ENCODE measurements around the gene EPN3.

EPN3 gene

DNA sequence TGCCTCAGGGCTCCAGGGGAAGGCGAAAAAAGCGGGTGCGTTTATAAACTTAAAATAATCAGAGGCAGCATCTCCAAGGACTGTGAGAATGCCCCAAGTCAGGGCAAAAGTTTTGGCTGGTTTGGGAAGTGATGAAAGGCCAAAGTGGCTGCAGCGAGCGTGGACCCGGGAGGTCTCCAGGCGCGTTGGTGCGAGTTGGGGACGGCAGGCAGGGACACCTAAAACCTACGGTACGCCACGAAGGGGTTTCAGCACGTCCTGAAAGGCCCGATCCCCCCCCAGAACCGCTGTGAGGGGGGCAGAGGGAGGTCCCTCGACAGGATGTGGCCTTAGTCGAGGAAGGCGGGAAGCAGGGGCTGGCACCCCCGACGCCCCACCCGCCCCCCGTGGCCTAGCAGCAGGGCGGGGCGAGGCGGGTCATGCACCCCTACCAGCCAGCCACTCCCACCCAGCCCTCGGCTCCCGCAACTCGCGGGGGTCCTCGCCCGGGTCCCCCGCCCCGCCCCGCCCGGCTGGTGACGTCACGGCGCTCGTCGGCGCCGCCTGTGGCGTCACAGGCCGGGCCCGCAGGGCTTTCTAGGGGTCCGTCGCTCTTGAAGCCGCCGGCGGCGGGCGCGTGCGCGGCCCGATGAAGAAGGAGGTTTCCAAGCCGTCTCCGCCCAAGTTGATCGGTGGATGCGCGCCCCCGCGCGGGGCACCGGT is 24.5 kb upstream of the EPN3 start, which contains the start of gene MYCBPAP:
MYCBPAP (plus strand) TSS at position 569 of the 702 bp plus-strand sequence. CDS start 236 bp downstream, outside the sequence.
- DNase-seq, result peak; percentile 48
- in situ Hi-C loops (cut with MboI; ENCODE audit: low pct_unique_long_range_greater_than_20kb, low sequenced_read_pairs), result no loop called here

DNA sequence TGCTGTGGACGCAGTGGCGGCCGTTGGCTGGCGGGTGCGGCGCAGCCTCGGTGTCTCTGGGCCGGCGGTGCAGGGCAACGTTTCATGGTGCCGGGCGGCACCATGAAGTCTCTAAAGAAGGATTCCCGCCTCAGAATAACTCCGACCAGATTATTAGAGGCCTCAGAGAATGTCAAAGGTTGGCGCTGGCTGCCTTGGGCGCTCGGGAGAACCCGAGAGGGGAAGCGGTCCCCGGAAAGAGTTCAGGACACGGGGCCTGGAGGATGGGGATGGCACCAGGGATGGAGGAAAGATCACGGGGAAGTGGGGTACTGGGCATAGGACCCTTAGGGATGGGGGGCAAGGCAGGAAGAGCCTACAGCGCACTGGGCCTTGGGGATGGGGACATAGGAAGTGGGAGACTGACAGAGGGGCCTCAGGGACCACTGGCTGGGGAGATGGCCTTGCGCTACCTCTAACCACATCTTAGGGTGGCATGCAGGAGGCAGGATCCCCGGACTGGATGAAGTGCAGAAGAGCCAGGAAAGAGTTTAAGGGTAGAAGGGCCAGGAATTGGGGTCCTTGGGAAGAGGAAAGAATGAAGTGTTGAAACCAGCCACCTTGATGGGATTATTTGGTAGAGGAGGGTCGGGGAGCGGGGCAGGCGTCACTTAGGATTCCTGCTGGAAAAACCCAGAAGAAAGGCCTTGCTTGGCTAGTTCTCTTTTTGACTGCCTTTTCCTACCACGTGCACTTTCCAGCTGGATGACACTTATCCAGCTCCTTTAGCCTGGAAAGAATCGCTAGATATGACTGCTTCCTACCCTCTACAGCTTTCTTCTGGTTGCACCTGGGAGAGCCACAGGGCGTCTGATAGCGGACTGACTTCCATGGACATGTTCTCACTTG is 23.7 kb upstream of the EPN3 start:
- in situ Hi-C loops (cut with MboI; ENCODE audit: low pct_unique_long_range_greater_than_20kb, low sequenced_read_pairs), result no loop called here
- DNase-seq, result no peak

DNA sequence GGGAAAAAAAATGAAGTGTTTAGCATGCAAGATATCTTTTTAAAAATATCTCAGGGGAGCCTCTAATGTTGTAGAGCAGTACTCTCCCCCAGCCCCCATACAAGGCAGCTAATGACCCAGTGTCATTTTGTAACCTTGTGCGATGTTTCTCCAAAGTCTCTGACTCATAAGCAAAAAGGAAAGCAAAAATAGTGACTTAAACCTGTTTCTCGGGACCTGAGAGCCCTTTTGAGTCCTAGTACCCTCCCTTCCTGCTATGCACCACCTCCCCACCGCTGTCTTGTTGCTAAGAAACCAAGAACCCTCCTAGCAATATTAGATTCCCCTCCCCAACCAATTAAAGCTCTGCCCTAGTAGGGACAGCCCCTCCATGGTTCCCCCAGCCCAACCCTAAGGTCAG is 21.5 kb upstream of the EPN3 start:
- DNase-seq, result no peak
- in situ Hi-C loops (cut with MboI; ENCODE audit: low pct_unique_long_range_greater_than_20kb, low sequenced_read_pairs), result no loop called here

DNA sequence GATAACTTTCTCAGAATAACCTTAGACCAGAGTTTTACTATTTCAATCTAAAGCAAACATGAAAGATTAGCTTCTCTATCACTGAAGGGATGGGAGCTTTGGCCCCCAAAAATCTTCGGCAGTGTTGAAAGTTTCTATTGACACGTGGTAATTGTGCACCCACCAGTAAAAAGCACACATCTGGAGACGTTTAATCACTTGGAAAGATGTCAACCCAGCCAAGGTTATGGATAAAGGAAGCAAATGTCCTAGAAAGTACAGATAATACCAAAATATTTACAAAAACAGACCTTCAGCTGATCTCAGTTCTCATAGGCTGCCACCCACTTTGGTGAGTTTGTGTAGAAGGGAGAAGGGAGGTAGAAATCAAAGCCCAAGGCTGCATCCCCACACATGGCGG is 19.0 kb upstream of the EPN3 start:
- no peak for DNase-seq
- in situ Hi-C loops (cut with MboI; ENCODE audit: low pct_unique_long_range_greater_than_20kb, low sequenced_read_pairs), result no loop called here

DNA sequence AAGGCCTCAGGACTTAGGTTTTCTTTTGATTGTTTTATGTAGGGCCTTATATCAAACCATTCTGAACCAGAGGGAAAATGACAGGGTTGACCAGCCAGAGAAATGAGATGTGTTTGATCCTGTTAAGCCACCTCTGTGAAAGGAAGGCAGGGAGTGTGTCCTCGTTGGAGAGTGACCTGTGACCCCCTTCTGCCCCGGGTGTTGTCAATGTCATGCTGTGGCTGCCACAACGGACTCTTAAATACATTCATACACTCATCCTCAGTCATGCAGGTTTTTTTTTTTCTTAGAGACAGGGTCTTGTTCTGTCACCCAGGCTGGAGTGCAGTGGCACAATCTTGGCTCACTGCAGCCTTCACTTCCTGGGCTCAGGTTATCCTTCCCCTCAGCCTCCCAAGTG is 18.1 kb upstream of the EPN3 start:
- in situ Hi-C loops (cut with MboI; ENCODE audit: low pct_unique_long_range_greater_than_20kb, low sequenced_read_pairs), result no loop called here
- no peak for DNase-seq

DNA sequence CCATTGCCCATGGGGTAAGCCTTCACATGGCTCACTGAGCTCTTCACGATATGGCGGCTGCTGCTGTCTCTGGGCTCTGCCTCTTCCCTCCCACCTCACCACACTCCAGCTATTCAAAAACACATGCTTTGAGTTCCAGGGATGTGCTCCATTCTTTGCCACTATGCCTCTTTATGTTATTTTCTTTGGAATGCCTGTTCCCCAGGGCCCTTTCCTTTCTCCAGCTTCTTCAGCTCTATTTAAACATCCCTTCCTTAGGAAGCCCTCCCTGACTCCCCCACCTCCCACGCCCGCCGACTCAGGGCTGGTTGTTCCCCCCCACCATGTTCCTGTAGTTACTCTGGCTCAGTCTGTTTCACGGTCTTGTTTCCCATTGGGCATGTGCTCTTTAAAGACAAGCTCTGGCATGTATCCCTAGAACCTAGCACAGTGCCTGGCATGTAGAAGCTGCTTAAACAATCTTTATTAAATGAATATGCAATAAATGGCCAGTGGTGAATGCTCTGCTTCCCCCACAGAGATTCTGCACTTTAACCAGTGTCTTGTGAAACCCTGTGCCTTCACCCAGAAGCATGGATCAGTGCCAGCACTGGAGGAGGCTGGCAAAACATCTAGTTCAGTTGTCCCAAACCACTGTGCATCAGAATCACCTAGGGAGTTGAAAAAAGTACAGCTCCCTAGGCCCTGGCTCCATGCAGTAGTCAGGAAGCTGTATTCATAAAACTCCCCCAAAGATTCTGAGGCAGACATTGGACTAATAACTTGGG is 17.4 kb upstream of the EPN3 start:
- no peak for DNase-seq
- in situ Hi-C loops (cut with MboI; ENCODE audit: low pct_unique_long_range_greater_than_20kb, low sequenced_read_pairs), result no loop called here

DNA sequence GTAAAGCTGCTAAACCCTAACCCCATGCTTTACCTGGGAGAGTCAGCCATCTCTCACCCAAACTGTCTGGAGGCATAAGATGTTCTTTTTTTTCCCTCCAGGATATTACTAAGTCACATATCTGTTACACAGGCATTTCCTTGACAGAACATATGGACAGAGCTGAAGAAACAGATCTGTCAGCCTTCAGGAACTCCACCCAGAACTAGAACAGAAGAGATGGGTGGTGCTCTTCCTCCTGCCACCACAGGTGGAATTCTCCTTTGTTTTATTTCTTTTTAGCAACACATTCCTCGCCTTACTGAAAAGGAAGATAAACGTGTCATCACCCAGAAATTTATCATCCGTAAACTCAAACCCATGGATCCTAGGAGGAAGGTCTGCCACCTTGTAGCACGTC is 15.5 kb upstream of the EPN3 start:
- in situ Hi-C loops (cut with MboI; ENCODE audit: low pct_unique_long_range_greater_than_20kb, low sequenced_read_pairs), result no loop called here

DNA sequence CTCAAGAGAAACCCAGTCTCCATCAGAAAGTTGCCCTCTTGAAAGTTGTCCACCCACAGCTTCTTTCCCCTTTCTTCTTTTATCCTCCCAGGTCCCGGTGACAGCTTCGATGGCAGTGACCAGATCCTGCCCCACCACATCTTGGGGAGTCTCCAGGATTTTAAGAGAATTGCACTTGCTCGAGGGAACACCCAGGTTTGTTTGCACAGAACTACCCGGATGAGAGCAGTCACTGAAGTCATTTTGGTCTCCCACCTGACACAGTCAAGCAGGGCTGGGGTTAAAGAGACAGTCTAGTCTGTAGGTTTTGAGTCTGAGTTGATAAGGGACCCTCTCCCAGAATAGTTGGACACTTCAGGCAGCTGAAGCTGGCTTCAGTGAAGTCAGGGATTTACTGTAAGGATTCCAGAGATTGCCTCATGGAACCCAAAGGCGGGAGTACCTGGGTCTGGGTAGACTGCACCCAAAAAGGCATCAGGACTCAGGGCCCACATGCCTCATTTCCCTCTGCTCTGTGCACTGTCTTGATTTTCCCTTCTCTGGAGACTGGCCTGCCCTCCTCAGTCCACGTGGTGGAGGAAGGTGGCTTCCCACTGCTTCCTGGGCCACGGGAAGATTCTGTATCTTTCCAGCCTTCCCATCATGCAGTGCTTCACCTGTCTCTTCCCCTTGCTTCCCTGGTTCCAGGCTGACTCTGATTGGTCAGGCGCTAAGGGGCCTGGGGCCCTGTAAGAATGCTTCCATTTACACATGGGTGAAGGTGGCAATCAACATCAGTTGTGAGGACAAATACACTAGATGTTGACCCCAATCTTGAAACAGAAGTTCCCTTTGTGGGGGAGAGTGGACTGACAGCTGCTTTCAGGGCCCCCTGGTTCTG is 14.8 kb upstream of the EPN3 start:
- in situ Hi-C loops (cut with MboI; ENCODE audit: low pct_unique_long_range_greater_than_20kb, low sequenced_read_pairs), result no loop called here

More for the DNA sequence above, 15.5 kb upstream of the EPN3 start:
- no peak for DNase-seq

DNA sequence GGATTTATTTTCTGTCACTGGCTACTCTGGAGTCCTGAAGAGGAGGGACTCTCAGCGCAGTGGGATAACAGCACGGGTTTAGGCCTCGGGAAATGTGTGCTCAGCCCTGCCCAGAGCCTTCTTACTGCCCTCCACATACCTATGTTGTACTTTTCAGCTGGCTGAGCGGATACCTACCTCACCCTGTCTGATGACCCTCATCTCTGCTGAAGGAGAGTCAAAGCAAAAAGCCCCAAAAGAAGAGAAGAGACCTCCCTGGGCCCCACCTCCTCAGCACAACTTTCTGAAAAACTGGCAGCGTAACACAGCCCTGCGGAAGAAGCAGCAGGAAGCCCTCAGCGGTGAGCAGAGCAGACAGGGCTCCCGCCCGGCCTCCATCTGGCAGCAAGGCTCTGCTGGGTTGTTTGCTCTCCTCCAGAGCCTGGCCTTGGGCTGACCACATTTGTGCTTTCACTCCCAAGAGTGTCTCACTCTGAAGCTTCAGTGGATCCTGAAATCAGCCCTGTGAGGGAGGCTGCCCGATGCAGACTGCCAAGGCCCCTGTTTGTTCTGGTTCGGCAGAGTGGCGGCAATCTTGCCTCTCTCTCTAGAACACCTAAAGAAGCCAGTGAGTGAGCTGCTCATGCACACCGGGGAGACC is 14.0 kb upstream of the EPN3 start:
- DNase-seq, result no peak
- in situ Hi-C loops (cut with MboI; ENCODE audit: low pct_unique_long_range_greater_than_20kb, low sequenced_read_pairs), result no loop called here

More for the DNA sequence above, 14.8 kb upstream of the EPN3 start:
- DNase-seq, result no peak

DNA sequence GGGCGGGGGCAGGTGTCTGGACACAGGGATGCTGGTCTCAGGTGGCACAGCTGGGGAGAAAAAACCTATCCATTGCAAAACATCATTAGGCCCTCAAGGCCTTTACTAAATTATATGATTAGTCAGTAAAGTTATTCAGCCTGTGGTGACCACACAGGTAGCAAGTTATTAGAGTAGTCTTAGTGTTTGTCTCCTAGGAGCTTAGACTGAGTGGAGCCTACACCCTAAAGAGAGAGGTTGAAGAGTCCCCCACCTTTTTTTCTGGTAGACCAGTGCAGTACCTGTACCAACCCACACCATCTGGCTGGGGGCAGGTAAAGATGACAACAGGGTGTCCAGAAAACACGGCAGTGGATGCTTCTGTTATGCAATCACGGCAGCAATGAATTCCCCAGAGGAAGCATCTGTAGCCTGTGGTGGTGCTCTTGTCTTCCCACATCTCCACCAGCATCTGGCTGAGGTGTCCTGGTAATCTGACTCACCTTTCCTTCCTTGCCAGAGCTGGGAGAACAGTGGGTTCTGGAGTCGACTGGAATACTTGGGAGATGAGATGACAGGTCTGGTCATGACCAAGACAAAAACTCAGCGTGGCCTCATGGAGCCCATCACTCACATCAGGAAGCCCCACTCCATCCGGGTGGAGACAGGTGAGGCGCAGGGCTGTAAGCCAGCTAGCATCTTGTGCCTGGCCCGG is 13.2 kb upstream of the EPN3 start:
- no peak for DNase-seq
- in situ Hi-C loops (cut with MboI; ENCODE audit: low pct_unique_long_range_greater_than_20kb, low sequenced_read_pairs), result no loop called here

DNA sequence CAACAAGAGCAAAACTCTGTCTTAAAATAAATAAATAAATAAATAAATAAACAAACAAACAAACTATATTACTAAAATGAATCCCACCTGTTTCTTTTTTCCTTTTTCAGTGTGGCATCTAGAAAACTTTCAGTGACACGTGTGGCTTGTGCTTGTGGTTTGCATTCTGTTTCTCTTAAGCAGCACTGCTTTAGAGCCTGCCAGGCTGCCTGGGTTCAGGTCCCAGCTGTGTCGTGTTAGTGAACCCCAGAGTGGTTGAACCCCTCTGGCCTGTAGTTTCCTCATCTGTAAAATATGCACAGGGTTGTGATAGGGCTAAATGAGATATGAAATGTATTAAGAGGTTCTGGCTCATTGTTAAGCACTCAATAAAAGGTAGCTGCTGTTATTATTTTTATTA is 12.1 kb upstream of the EPN3 start:
- in situ Hi-C loops (cut with MboI; ENCODE audit: low pct_unique_long_range_greater_than_20kb, low sequenced_read_pairs), result no loop called here
- DNase-seq, result no peak

DNA sequence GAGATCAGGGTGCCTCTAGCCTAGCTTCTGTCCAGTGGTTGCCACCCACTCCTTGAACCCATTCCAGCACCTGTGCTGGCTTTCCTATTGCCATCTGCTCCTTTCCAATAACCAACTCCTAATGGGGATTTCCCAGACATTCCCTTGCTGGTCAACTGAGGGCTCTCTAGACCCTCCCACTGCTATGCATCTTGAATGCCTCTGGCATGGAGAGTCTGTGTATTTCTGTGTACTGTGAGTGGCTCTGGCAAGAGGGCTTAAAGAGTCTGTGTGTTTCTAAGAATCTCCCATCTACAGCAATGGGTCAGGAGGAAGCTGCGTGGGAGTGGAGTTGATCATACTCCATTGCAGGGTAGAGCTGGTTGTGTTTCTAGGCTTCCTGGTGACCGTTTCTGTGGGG is 11.0 kb upstream of the EPN3 start:
- DNase-seq, result no peak
- in situ Hi-C loops (cut with MboI; ENCODE audit: low pct_unique_long_range_greater_than_20kb, low sequenced_read_pairs), result no loop called here

DNA sequence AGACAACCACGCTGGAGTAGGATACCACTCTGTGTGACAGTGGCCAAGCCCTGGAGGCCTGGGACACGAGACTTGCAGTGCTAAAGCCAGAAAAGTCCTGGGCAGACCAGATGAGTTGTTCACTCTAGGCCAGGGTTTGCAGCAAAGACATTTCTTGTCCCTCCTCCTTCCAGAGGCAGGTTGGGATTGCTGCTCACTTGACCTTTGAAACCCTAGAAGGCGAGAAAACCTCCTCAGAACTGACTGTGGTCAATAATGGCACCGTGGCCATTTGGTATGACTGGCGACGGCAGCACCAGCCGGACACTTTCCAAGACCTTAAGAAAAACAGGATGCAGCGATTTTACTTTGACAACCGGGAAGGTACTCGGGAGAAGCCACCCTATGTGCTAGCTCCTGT is 9.8 kb upstream of the EPN3 start:
- in situ Hi-C loops (cut with MboI; ENCODE audit: low pct_unique_long_range_greater_than_20kb, low sequenced_read_pairs), result no loop called here
- no peak for DNase-seq

DNA sequence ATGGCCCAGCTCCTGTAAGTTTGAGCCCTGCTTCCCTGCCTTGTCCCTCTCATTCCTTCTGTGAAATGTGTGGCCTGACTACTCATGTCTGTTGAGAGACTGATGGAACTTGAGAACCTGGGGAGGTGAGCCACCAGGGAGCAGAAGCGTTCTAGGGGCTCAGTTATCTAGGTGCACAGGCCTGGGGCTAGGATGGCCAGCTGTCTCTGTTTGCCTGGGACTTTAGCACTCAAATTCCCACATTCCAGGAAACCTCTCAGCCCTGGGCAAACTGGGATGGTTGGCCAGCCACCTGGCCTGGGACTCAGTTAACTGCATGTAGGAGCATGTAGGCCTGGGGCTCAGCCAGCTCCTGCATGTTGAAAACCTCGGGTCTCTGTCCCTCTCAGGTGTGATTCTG is 9.3 kb upstream of the EPN3 start:
- in situ Hi-C loops (cut with MboI; ENCODE audit: low pct_unique_long_range_greater_than_20kb, low sequenced_read_pairs), result no loop called here
- DNase-seq, result no peak

DNA sequence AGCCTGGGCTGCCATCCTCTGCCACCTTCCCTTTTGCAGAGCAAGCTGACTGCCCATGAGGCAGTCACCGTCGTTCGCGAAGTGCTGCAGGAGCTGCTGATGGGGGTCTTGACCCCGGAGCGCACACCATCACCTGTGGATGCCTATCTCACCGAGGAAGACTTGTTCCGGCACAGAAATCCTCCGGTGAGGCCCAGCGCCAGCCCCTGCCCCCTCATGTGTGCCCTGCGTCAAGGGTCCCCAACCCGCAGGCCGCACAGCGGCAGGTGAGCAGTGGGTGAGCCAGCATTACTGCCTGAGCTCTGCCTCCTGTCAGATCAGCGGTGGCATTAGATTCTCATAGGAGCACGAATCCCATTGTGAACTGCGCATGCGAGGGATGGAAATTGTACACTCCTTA is 7.7 kb upstream of the EPN3 start:
- in situ Hi-C loops (cut with MboI; ENCODE audit: low pct_unique_long_range_greater_than_20kb, low sequenced_read_pairs), result no loop called here
- DNase-seq, result no peak

DNA sequence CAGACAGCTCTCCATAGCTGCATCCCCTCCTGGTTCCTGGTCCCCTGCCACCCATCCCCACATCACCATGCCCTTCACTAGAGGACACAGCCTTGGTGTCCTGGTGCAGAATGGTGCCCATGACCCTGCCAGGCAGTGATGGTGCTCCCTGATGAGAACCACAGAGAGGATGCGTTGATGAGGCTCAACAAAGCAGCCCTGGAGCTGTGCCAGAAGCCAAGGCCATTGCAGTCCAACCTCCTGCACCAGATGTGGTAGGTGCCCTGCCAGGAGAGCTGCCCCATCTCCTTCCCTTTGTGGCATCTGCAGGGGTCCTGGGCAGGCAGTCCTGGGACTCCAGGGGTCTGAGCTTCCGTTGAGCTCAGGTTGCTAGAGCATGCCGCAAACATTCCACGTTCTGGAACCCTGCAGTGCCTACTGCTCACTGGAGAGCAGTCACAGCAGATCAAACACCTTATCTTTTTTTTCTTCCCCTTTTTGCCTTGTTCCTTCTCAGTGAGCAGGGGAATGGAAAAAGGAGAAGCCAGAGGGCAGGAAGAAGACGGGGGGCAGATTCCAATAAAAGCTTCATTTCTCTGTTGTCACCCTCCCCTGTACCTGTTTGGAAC is 5.3 kb upstream of the EPN3 start:
- in situ Hi-C loops (cut with MboI; ENCODE audit: low pct_unique_long_range_greater_than_20kb, low sequenced_read_pairs), result no loop called here
- peak; percentile 85 for DNase-seq

DNA sequence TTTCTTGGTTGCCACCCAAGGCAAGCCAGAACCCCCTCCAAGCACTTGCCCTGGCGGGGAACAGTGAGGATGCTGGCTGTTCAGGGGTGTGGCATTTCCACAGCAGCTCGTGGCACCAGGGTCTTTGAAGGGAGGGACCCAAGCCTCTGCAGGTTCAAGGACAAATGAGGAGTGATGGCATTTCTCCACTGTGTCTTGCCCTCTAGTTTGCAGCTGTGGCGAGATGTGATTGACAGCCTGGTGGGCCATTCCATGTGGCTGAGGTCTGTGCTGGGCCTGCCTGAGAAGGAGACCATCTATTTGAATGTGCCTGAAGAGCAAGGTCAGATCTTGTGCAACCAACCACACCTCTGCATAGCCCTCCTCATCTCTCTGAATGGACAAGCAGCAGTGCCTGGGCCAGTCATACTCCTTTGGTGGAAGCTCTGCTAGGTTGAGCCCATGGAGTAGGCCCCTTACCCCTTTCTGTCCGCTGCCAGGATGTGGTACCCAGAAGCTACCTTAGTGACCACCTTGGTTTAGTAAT is 4.5 kb upstream of the EPN3 start:
- no peak for DNase-seq
- in situ Hi-C loops (cut with MboI; ENCODE audit: low pct_unique_long_range_greater_than_20kb, low sequenced_read_pairs), result no loop called here
